Testis (tissue), 2 donors: Measurements from ENCODE around the gene CAMLG.

Experiments
- CTCF ChIP-seq, 3 experiments: fragments of 450-650 bp in 2 of 3; fragments of 200-600 bp in 1 of 3; sonication (generic) in 1 of 3; IDR thresholded peaks; one replicate each; pipeline ENCODE4 v1.5.1; 2016 to 2019; ENCODE audit warnings: antibody characterized with exemption in 3 of 3, mild to moderate bottlenecking in 2 of 3, moderate library complexity in 1 of 3
- POLR2A ChIP-seq: fragments of 450-650 bp; IDR thresholded peaks from one replicate; pipeline ENCODE4 v1.6.1; 2017; ENCODE audit warnings: antibody characterized with exemption, mild to moderate bottlenecking, moderate library complexity

- TF ChIP-seq CTCF (IDR thresholded peaks at IDR 0.05): no peak
- no peak for TF ChIP-seq POLR2A
These were observed 45.6 kb upstream of the CAMLG start for GRCh38 chr5:134692722-134693121.
